NCI-H2171 (cell line): Measurements from ENCODE around the gene YES1.

ENCODE experiments used
- DNase-seq: peaks from one replicate; lab custom pipeline; 2025; lab: John Stamatoyannopoulos, UW

The YES1 gene

DNA sequence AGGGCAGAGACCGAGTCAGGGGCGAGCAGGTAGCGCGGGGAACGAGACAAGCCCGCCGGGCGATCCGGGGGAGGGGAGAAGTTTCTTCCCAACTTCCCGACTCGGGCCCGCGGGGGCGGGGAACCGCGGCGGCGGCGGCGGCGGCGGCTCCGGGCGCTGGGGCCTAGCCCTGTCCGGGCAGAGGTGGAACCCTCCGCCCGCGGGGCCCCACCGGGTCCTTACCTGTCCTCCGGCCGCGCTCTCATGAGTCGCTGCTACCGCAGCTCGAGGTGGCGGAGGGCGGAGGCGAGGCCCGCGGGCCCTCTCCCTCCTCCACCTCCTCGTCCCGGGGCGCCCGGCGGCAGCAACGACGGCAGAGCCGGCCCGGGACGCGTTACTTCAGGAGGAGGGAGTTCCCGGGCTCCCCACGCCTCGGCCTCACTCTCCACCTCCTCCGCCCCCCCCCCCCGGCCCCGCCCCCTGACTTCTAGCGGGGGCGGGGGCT, at the start of gene YES1:
Gene YES1 (minus strand): TSS at position 351 of the 484 bp plus-strand sequence. CDS start 55,415 bp downstream, outside the sequence.
- DNase-seq: no peak

DNA sequence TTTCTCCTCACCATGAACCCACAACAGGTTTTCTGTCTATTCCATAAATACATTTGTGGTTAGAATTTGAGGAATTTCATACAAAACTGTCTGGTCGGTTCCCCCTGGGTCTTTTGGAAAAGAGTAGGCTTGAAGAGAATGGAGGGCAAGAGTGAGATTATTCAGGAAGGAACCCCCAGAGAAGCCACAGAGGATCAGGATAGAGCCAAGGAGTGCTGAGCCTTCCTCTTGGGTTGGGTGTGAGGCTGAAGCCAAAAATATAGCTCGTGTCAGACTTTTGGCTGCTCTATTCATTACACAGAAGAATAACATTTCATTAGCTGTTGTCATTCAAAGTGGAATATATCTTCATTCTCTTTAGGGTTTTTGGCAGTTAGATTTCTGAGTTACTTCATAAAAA, 45.9 kb upstream of the YES1 start:
- no peak for DNase-seq

DNA sequence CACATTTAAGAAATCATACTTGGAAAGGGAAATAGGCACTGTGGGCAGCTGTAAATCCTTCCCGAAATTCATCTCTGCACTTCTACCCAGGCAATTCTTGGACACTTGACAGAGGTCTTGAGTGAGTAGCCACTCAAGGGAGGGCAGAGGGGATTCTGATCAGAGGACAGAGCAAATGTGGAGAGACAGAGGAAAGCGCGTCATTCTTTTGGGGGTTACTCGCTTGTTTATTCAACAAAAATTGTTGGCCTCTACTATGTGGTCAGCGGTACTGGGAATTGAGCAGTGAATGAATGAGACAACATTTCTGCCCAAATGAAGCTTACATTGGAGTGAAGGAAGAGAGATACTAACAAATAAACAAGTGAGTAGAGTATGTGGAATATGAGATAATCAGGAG, 41.4 kb upstream of the YES1 start:
- no peak for DNase-seq

DNA sequence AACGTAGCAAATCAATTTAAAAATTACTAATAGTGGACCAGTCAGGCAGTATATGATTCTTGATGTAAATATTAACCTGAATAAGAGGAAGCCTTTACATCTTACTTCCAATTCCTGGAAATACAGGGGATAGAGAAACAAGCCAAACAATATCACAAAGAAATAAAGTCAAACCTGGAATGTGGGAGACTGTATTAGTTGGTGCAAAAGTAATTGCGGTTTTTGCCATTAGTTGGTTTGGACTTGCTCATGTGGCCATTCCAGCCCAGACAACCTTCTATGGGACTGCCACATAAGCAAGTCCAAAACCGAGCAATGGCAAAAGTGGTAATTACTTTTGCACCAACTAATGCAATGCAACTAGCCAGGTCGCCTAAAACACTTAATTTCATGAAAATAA, 38.9 kb upstream of the YES1 start:
- DNase-seq: no peak

DNA sequence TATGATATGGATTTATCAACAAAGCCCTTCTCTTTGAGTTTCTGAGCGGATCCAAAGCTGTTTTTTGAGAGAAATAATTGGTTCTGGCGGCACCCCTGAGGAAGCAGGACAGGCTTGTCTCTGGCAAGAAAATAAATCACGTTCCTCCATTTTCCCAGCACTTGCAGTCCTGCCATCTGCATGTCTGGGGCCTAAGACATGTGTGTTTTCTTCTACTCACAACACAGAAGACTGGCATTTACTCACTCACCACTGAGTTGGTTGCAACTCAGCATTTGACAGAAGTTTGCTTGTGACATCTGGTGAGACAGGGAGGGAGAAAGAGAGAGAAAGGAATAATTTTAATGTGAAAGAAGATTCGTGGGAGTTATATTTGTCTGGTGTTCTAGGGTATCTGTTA, 37.0 kb upstream of the YES1 start:
- DNase-seq: no peak

DNA sequence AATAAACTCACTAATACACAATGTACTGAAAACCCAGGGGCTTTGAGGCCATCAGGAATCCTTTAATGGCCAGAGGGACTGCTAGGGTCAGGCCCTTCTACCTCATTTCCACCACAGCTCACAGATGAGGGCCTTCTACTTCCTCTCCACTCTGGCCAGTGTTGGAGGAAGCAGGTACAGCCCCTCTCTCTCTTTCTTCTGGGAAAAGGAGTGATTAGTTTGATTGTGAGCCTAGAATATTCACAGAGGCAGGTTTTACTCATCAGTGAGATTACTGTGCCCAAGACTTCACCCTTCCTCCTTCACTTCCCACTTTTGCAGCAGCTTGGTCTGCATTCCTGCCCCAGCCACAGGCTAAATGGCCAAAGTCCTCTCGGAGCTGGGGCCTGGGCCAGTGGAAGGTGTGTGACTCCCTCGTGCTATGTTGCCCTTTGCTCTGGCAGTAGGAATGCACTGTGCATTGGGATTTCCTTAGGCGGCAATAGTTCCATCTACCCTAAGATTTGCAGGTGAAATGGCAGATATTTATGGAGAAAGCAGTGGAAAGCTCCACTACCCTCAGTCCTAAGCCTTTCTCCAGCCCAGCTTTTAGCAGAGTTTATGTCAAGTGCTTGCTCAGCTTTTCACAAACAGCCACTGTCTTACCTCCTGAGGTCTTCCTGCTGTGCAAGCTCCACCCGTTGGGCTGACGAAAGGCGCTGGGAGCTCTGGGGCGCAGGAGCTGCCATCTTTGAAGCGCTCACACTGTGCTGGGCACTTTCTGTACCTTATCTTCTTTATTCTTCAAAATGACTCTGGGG, 36.2 kb upstream of the YES1 start:
- DNase-seq: no peak

DNA sequence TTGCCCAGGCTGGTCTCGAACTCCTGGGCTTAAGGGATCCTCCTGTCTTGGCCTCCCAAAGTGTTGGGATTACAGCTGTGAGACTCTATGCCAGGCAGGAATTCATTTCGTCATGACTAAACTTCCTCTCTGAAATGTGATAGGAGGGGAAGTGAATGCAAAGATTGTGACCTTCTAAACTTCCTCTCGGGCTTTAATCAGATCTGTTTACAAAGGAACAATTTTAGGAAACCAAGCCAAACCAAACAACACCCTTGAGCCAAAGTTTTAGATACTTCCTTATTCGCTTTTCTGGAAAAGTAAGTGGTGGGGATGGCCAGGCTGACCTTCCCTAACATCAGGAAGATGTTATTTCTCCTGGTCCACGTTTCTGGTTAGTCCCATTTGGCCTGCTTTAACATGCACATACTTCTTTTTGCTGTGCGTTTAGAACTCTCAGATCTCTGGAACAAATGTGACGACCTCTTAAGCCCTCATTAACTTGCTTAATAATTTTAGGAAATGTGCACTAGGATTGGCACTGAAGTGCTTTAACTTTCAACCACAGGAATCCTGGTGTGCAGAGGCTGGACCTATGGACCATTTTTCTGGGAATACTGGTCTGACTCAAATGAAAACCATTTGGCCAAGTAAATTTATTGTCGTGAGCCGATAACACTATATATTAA, 33.2 kb upstream of the YES1 start:
- no peak for DNase-seq

DNA sequence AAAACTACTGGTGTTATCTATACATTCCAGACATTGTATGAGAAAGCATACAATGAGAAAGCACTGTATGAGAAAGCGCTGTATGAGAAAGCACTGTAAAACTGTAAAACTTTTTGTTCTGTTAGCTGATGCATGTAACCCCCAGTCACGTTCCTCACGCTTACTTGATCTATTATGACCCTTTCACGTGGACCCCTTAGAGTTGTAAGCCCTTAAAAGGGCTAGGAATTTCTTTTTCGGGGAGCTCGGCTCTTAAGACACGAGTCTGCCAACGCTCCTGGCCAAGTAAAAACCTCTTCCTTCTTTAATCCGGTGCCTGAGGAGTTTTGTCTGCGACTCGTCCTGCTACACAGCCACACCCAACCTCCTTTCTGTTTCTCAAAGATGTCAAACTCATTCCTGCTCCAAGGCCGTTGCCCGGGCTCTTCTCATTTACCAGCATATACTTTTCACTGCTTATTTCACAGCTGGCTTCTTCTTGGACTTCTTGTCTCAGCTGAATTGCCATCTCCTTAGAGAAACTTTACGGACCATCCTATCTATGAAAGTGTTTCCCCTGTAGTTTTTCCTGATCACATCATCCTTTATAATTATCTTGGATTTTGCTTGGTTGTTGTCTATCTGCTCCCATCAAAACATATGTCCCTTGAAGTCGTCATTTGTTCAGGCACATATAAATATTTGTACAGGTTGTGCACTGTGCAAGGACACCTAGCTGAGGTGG, 29.8 kb upstream of the YES1 start:
- no peak for DNase-seq

DNA sequence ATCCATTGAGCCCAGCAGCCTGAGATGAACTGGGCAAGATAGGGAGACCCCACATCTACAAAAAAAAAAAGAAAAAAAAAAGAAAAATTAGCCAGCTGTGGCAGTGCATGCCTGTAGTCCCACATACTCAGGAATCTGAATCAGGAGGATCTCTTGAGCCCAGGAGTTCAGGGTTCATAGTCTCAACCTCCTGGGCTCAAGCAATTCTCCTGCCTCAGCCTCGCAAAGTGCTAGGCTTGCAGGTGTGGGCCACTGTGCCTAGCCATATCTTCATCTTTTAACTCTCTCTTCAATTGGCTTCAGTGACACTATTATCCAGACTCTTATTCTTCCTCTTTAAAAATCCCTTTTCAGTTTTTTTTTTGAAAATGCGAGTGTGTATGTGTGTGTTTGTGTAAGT, 28.5 kb upstream of the YES1 start:
- DNase-seq: no peak

DNA sequence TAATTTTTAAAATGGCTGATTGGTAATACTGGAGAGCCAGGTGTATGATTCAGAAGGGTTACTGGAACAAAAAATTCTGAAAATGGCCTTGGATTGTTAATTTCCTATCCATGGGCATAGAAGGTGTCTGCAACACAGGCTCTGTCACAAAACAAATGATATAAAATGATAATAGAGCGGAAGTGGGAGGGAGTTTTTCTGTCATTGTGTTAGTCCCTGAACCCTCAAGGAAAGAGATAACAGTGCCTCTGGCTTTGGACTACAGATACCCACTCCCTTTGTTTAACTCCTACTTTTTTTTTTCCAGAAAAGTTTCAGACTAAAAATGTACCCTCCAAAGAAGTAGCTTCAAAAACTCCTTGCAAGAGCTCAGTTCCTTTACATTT, 28.0 kb upstream of the YES1 start:
- no peak for DNase-seq

DNA sequence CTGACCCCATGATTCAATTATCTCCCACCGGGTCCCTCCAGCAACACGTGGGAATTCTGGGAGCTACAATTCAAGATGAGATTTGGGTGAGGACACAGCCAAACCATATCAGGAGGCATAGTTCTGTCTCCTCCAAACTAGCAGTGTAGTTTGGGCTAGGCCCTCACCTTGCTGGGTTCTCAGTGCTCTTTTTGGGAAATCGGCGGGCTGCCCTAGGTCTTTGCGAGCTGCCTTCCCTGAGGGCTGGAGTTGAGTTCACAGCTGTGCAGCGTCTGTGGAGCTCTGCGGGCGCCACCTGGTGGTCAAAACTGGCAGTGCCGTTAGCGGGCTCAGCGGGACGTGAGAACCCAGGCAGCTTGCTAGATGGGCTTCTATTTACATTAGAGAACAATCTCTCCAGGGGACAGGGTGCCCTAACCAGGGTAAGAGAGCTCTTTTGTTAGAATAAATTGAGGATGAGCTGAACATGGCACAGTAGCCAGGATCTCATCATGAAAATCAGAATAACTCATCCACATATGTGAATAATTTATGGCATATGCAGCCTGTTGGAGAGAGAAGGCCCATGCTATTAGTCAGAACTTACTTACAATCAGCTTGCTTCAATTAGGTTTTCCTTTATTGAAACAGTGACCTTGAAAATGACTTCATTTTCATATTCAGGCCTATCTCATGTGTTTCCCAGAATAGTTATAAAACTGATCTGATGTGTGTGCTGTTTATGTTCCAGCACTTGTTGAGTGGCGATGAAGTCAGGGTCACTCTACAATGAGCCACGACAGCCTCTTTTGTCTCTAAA, 27.4 kb upstream of the YES1 start:
- DNase-seq: peak; percentile 67

DNA sequence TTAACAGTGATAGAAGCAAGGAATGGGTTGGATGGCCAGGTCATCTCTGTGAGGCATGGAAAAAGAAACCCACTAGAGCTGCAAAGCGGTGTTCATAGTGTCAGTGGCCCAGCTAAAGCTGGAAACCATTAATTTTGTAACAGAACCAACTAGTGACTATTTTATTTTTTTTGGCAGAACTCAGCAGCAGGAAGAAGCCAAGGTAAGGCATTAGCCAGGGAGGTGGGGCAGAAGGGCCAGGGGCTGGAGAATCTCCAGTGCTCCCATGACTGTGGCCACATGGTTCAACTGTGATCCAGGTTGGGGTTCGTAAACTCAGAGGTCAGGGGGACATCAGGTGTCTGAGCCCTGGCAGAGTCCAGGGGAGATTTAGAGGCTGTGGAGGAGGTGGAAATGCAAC, 25.9 kb upstream of the YES1 start:
- no peak for DNase-seq

DNA sequence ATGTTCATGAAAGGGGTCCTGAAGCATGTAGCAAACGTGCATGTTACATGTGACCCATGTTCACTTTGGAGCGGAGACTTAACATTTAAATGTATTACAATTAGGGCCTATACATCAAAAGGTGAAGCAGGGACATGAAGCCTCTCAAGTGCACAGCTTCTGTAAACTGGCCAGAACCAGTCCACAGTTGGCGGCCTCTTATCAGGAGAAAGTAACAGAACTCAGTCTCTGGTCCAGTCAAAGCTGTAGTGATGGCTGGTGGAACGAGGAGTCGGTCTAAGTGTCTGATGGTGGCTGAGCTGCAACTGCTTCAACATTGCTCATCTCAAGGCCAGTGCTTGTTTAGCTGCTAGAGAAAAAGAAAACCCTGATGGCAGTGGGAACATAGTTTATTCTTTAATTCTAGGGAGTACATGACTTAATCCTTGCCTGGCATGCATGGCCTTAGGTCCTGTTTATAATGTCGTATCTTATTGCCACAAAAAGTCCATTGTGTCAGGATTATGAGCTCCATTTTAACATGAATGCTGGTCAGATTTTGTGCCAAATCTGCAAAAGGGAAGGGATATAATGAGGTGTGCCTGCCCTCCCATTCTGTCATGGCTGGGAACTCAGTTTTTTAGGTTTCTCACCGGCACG, 22.2 kb upstream of the YES1 start:
- DNase-seq: no peak

DNA sequence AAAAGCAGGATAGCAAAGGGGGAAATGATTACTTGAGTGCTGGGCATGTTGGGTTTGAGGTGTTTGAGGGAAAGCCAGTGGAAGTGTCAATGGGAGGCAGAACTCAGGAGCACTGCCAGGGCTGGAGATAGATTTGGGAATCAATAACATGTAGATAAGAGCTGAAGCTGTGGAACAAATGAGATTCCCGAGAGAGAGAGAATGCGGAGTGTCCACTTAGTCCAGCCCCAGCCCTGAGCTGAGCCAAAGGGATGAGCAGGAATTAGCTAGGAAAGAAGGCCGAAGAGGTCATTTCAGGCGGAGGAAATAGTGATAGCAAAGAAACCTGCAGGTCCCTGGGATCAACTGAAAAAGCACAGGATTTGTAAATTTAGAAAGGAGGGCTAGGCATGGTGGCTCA, 21.2 kb upstream of the YES1 start:
- DNase-seq: no peak

DNA sequence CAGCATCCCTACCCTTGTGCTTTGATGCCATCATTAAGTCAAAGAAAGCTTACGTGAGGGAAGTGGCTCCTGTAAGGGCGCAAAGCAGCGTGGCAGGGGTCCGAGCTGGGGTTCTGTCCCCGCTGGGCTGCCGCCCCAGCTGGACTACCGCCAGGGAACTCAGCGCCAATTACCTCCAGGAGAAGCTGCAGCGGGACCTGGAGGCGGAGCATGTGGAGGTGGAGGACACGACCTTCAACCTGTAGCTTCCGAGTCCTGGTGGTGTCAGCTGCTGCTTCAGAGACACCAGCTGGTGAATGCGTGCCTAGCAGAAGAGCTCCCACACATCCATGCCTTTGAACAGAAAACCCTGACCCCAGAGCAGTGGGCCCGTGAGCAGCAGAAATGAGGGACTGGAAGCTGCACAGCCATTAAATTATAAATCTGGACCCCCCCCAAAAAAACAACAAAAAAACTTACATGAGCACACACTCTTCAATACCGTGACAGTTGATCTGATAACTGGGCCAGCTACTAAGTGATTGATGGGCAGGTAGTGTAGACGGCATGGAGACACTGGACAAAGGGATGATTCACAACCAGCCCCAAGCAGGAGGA, 20.1 kb upstream of the YES1 start:
- peak; percentile 61 for DNase-seq

DNA sequence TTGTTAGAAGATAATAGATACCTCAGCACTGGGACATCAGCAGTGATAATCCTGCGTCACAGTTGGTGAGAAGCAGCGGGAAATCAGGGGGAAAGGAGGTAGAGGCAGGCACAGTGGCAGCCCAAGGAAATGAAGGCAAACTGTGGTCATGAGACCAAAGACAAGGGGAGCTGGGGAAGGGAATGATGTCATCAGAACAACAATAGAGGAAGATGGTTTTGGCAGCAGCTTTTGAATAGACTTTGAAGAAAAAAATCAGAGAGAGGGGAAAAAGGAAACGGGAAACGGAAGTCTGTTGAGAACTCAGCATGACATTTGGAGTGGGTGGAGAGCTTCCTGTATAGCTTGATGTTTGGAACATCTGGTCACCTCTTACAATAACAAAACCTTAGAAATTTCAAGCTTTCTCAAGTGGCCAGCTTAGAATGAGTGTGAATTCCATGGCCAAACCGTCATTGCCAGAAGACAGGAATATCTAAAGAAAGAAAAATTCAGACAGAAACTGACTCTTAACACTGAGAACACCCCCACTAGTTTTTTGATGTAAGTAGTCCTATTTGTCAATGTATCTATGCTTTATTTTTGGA, 18.4 kb upstream of the YES1 start:
- no peak for DNase-seq

DNA sequence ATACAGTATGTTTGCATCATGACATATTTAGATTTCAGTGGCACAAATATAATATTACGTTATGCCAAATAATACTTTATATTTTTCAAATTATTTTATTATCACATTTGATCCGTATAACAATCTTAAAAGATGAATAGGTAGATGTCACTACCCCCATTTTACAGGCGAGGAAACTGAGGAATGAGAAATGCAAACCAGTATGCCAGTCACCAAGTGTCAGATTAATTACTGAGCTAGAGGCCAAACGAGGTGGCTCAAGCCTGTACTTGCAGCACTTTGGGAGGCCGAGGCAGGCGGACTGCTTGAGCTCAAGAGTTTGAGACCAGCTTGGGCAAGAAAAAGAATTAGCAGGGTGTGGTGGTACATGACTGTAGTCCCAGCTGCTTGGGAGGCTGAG, 17.4 kb upstream of the YES1 start:
- DNase-seq: no peak

DNA sequence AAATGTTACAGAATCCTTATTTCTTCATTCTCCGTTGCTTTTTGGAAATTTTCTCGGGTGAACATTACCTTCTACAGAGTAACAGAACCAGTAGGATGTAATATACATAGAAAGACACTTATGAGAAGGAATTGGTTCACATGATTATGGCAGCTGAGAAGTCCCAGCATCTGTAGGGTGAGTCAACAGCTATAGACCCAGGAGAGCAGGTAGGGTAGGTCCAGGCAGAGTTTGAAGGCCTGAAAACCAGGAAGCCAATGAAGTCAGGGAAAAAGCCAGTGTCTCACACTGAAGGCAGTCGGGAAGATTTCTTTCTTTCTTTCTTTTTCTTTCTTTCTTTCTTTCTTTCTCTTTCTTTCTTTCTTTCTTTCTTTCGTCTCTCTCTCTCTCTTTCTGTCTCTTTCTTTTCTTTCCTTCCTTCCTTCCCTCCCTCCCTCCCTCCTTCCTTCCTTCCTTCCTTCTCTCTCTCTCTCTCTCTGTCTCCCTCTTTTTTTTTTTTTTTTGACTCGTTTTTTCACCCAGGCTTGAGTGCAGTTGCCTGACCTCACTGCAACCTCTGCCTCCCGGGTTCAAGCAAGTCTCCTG, 15.1 kb upstream of the YES1 start:
- no peak for DNase-seq

DNA sequence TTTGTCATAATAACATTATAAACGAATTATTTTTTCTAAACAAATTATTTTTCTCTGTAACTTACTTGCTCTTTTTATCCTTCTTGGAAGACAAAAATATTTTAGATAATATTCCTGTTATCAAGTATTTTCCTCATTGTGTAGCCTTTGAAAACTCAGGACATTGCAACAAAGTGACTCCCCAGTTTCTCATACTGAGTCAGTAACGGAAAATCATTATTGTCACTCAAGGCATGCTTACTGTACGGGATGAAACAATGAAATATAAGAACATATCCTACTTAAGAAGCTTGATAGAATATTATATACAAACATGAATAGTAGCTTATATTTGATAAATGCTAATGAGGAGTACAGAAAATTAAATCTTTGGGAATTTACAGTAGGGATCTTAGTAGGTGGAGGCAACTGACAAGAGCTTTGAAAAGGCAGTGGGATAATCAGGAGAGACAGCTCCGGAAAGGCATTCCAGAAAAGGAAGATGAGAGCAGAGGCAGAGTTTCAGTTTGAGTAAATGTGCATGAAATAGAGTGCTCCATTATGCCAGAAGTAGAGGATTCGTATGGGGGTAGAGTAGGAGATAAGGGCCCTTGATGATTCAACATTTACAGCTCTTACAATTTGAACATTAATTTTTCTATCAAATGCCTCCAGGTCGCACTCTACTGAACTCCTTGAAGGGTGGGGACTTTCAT, 14.0 kb upstream of the YES1 start:
- no peak for DNase-seq

DNA sequence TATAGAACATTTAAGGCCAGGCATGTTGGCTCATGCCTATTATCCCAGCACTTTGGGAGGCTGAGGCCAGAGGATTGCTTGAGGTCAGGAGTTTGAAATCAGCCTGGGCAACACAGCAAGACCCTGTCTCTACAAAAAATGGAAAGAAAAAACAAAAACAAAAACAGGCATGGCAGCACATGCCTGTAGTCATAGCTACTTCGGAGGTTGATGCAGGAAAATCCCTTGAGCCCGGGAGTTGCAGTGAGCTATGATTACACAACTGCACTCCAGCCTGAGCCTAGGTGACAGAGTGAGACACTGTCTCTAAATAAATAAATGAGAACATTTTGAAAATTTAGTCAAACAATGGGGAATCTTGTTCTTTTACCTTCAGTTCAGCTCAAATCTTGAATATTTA, 12.1 kb upstream of the YES1 start:
- no peak for DNase-seq
